GM12892 (cell line): Measurements from ENCODE around the gene CEMIP.

Experiments
- POLR2A ChIP-seq: IDR thresholded peaks from 2 replicates; pipeline ENCODE4 v1.6.1; 2011; ENCODE audit warnings: low read depth, low read length, control low read depth
- POLR2AphosphoS5 ChIP-seq: IDR thresholded peaks from 2 replicates; pipeline ENCODE4 v1.6.1; 2011; ENCODE audit warnings: low read depth, low read length, control low read depth

- TF ChIP-seq POLR2AphosphoS5 = no peak
- no peak for TF ChIP-seq POLR2A
Observed at GRCh38 chr15:80778964-80779657, at the start of gene CEMIP.
